ENCODE results near the gene CALN1. TPM values are rescaled to one million over a fixed set of nuclear protein-coding genes. Genes with fewer than 3 reads are reported as not detected.

CALN1 gene
- total RNA-seq, 1 donor from 2014 or later: 0.24 TPM

GRCh38 chr7:72182036-72182435 lies 230.1 kb downstream of the CALN1 start:
- no peak for ATAC-seq

- no peak for ATAC-seq
Measured at GRCh38 chr7:72176875-72177274, 235.3 kb downstream of the CALN1 start.

GRCh38 chr7:72170475-72170874 lies 241.7 kb downstream of the CALN1 start:
- no peak for ATAC-seq

- no peak for ATAC-seq
Measured at GRCh38 chr7:72163271-72163670, 248.9 kb downstream of the CALN1 start.

- no peak for ATAC-seq
Measured at GRCh38 chr7:72161534-72161933, 250.6 kb downstream of the CALN1 start.

- ATAC-seq: peak; percentile 36
Measured at GRCh38 chr7:72159911-72160310, 252.2 kb downstream of the CALN1 start.

- ATAC-seq: no peak
Measured at GRCh38 chr7:72156671-72157070, 255.5 kb downstream of the CALN1 start.

- ATAC-seq: no peak
Measured at GRCh38 chr7:72153132-72153512, 259.0 kb downstream of the CALN1 start.

GRCh38 chr7:72152161-72153131 lies 259.7 kb downstream of the CALN1 start:
- ATAC-seq: no peak

- no peak for ATAC-seq
Measured at GRCh38 chr7:72140566-72140965, 271.6 kb downstream of the CALN1 start.

GRCh38 chr7:72127136-72127535 lies 285.0 kb downstream of the CALN1 start:
- no peak for ATAC-seq

GRCh38 chr7:72123913-72124312 lies 288.2 kb downstream of the CALN1 start:
- no peak for ATAC-seq

GRCh38 chr7:72118366-72118765 lies 293.8 kb downstream of the CALN1 start:
- ATAC-seq: no peak

GRCh38 chr7:72114129-72114528 lies 298.0 kb downstream of the CALN1 start:
- no peak for ATAC-seq

- ATAC-seq: no peak
Measured at GRCh38 chr7:72112992-72113391, 299.1 kb downstream of the CALN1 start.

- no peak for ATAC-seq
Measured at GRCh38 chr7:72112530-72112929, 299.6 kb downstream of the CALN1 start.

GRCh38 chr7:72111086-72111485 lies 301.1 kb downstream of the CALN1 start:
- no peak for ATAC-seq

GRCh38 chr7:72109566-72109965 lies 302.6 kb downstream of the CALN1 start:
- ATAC-seq: no peak

GRCh38 chr7:72106405-72106804 lies 305.7 kb downstream of the CALN1 start:
- ATAC-seq: no peak

- ATAC-seq: no peak
Measured at GRCh38 chr7:72101444-72101843, 310.7 kb downstream of the CALN1 start.

GRCh38 chr7:72099784-72100183 lies 312.4 kb downstream of the CALN1 start:
- no peak for ATAC-seq

- ATAC-seq: peak; percentile 17
Measured at GRCh38 chr7:72098807-72099580, 313.1 kb downstream of the CALN1 start.

- no peak for ATAC-seq
Measured at GRCh38 chr7:72097226-72097625, 314.9 kb downstream of the CALN1 start.

GRCh38 chr7:72092769-72093168 lies 319.4 kb downstream of the CALN1 start:
- no peak for ATAC-seq

Measured in esophagus mucosa (tissue), 1 donor.